BLaER1 treated with 17β-estradiol and CSF1 and Interleukin-3, amounts not matched to agents 10 nM and 100 nM (cell line): ENCODE data around the gene ALG2.
"Not testable (repeated sequence)": the region's sequence is repeated elsewhere in the genome, so short reads cannot be mapped to it uniquely, and the experiment has no call there.

Source experiments
- H3K27ac ChIP-seq, 11 experiments: shearing (Covaris generic); formaldehyde crosslinking; 2 replicates each; pipeline ENCODE4 v1.8.1; 2022
- H3K27me3 ChIP-seq, 11 experiments: shearing (Covaris generic); formaldehyde crosslinking; 2 replicates each; pipeline ENCODE4 v1.8.1; 2022
- H3K36me3 ChIP-seq, 11 experiments: shearing (Covaris generic); formaldehyde crosslinking; 2 replicates each; pipeline ENCODE4 v1.8.1; 2022
- H3K4me1 ChIP-seq, 10 experiments: shearing (Covaris generic); formaldehyde crosslinking; 2 replicates each; pipeline ENCODE4 v1.8.1; 2022
- H3K4me2 ChIP-seq, 11 experiments: shearing (Covaris generic); formaldehyde crosslinking; 2 replicates each; pipeline ENCODE4 v1.8.1; 2022
- H3K4me3 ChIP-seq, 10 experiments: shearing (Covaris generic); formaldehyde crosslinking; 2 replicates each; pipeline ENCODE4 v1.8.1; 2022
- H3K9ac ChIP-seq, 11 experiments: shearing (Covaris generic); formaldehyde crosslinking; 2 replicates each; pipeline ENCODE4 v1.8.1; 2022
- H3K9me3 ChIP-seq, 11 experiments: shearing (Covaris generic); formaldehyde crosslinking; replicated peaks in 1 of 11; 2 replicates each; pipeline ENCODE4 v1.8.1; 2022
- H4K20me1 ChIP-seq, 11 experiments: shearing (Covaris generic); formaldehyde crosslinking; 2 replicates each; pipeline ENCODE4 v1.8.1; 2022
- Cebpa-rat ChIP-seq, 11 experiments: shearing (Covaris generic); IDR thresholded peaks; 2 replicates each; pipeline ENCODE4 v1.8.1; 2022

ALG2 gene

DNA sequence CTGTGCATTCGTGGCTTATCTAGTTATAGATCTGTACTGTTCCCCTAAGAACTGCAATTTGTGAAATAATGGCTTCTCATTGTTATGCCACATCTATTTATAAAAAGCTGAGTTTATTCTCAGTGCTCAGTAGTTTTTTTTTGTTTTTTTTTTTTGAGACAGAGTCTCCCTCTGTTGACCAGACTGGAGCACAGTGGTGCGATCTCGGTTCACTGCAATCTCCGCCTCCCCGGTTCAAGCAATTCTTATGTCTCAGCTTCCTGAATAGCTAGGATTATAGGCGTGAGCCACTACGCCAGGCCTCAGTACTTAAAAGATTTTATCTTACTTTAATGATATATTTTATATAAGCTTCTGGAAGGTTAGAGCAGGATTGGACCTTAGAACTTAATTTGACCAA, 19.4 kb upstream of the ALG2 start:
- H3K9me3 ChIP-seq: peaks cover 0 to 4% (median 0%) of the 10 kb centered on the region in 11 experiments; a peak in 1 of 22 replicates
- H3K9ac ChIP-seq: no peak overlapping the region
- no peaks in the 10 kb centered on the region for H3K27me3 ChIP-seq
- peaks cover 0 to 65% (median 18%) of the 10 kb centered on the region in 11 experiments; a peak in 13 of 22 replicates for H3K36me3 ChIP-seq
- peaks cover 0 to 25% (median 0%) of the 10 kb centered on the region in 10 experiments; a peak in 5 of 20 replicates for H3K4me1 ChIP-seq
- H4K20me1 ChIP-seq: peaks cover 0 to 4% (median 0%) of the 10 kb centered on the region in 11 experiments; a peak in 3 of 22 replicates
- H3K4me2 ChIP-seq: no peak overlapping the region
- no peak overlapping the region for H3K4me3 ChIP-seq
- no peak overlapping the region for H3K27ac ChIP-seq
- TF ChIP-seq Cebpa-rat (IDR thresholded peaks at IDR 0.05): no peak

DNA sequence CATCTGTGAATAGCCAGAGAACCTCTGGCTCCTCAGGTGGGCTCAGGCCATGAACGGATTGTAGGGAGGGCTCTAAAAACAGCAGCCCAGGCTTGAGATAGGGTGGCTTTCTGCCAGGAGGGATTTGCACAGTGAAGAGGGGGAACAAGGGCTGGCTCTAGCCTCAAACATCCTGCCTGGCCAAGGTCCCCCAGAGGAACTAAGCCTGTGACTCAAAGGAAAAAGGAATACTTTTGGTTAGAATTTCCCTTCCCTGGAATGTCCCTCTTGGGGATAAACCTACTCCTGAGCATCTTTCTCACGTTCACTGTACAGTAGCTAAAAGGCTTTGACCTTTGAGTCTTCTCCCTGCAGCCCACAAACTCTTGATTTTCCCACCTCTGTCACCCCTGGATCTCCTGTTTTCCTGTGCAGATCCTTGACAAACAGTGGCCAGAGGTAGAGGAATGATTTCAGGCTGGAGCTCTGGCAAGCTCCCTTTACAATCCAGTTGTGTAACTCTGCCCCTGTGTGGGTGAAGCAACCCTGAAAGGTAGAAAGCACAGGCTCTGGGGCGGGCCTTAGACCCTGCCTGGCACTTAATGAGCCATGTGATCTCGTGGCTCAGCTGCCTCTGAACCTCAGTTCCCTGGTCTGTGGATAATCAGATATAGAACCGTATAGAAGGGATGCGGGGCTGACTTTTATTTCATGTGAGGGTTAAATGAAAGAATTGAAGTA, 17.8 kb upstream of the ALG2 start:
- Histone ChIP-seq H3K36me3 (peaks cover 0 to 80% (median 19%) of the 10 kb centered on the region in 11 experiments; a peak in 14 of 22 replicates), H3K9me3 (peaks cover 0 to 4% (median 0%) of the 10 kb centered on the region in 11 experiments; a peak in 1 of 22 replicates), H3K4me2 (no peak overlapping the region), H3K27me3 (no peaks in the 10 kb centered on the region), H3K4me3 (no peak overlapping the region), H3K4me1 (peaks cover 0 to 16% (median 0%) of the 10 kb centered on the region in 10 experiments; a peak in 5 of 20 replicates), H3K27ac (no peak overlapping the region), H3K9ac (no peak overlapping the region), H4K20me1 (peaks cover 0 to 10% (median 0%) of the 10 kb centered on the region in 11 experiments; a peak in 4 of 22 replicates)
- TF ChIP-seq Cebpa-rat (IDR thresholded peaks at IDR 0.05): no peak

DNA sequence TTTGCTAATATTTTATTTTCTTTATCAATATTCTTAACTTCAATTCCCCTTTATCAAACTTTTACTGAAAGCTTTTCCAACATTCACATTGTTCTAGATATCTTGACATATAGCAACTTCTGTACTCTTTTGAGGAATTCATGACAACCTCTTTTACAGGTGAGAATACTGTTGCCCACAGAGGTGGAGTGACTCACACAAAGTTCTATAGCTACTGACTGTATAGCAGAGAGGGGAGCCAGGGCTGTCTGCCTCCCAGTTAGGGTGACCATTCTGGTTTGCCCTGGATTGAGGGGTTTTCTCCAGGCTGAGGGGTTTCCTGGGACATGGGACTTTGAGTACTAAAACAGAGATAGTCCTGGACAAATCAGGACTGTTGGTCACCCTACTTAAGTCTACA, 16.6 kb upstream of the ALG2 start:
- Histone ChIP-seq H3K36me3 (peaks cover 8 to 85% (median 25%) of the 10 kb centered on the region in 11 experiments; a peak in 19 of 22 replicates), H3K4me1 (peaks cover 0 to 5% (median 0%) of the 10 kb centered on the region in 10 experiments; a peak in 1 of 20 replicates), H3K27ac (no peak overlapping the region)

DNA sequence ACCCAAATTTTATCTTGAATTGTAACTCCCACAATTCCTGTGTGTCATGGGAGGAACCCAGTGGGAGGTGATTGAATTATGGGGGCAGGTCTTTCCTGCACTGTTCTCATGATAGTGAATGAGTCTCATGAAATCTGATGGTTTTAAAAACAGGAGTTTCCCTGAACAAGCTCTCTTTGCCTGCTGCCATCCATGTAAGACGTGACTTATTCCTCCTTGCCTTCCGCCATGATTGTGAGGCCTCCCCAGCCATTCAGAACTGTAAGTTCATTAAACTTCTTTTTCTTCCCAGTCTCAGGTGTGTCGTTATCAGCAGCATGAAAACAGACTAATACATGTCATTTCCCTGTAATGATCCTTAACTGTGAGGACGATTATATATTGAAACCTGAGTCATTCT, 16.1 kb upstream of the ALG2 start:
- H3K4me3 ChIP-seq, H3K9me3 ChIP-seq, H3K27me3 ChIP-seq, H3K4me1 ChIP-seq, H3K4me2 ChIP-seq, H3K27ac ChIP-seq, H3K9ac ChIP-seq: not testable (repeated sequence)
- Histone ChIP-seq H3K36me3 (peaks cover 13 to 85% (median 30%) of the 10 kb centered on the region in 11 experiments; a peak in 21 of 22 replicates), H4K20me1 (peaks cover 0 to 22% (median 0%) of the 10 kb centered on the region in 11 experiments; a peak in 4 of 22 replicates)

More for the DNA sequence above, 16.6 kb upstream of the ALG2 start:
- no peak overlapping the region for H3K4me3 ChIP-seq
- no peak overlapping the region for H3K4me2 ChIP-seq
- H3K9me3 ChIP-seq: peaks cover 0 to 4% (median 0%) of the 10 kb centered on the region in 11 experiments; a peak in 1 of 22 replicates
- H4K20me1 ChIP-seq: peaks cover 0 to 17% (median 0%) of the 10 kb centered on the region in 11 experiments; a peak in 3 of 22 replicates
- no peaks in the 10 kb centered on the region for H3K27me3 ChIP-seq
- no peak overlapping the region for H3K9ac ChIP-seq
- no peak for TF ChIP-seq Cebpa-rat (IDR thresholded peaks at IDR 0.05)

DNA sequence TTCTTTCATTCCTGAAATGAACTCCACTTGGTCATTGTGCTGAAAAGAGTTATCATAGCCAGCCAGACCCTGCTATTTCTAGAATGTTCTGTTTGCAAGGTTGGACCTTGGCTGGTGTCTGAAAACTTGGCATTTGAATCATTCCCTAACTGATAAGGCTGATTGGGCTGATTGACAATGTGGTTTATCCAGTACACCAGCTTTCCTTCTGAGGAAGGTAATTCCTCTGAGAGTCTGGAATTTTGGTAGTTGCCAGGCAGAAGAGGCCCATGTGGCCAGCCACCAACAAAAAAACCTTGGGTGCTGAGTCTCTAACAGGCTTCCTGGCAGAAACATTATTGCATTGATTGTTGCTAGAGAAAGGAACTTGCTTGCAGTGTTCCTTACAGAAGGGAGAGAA, 15.6 kb upstream of the ALG2 start:
- H3K4me1 ChIP-seq: no peaks in the 10 kb centered on the region
- peaks cover 0 to 27% (median 0%) of the 10 kb centered on the region in 11 experiments; a peak in 8 of 22 replicates for H4K20me1 ChIP-seq
- H3K27me3 ChIP-seq: no peaks in the 10 kb centered on the region
- peaks cover 0 to 4% (median 0%) of the 10 kb centered on the region in 11 experiments; a peak in 1 of 22 replicates for H3K9me3 ChIP-seq
- H3K27ac ChIP-seq: no peak overlapping the region
- H3K9ac ChIP-seq: no peak overlapping the region
- no peak for TF ChIP-seq Cebpa-rat (IDR thresholded peaks at IDR 0.05)
- H3K4me3 ChIP-seq: no peak overlapping the region
- no peak overlapping the region for H3K4me2 ChIP-seq
- peaks cover 18 to 90% (median 34%) of the 10 kb centered on the region in 11 experiments for H3K36me3 ChIP-seq

DNA sequence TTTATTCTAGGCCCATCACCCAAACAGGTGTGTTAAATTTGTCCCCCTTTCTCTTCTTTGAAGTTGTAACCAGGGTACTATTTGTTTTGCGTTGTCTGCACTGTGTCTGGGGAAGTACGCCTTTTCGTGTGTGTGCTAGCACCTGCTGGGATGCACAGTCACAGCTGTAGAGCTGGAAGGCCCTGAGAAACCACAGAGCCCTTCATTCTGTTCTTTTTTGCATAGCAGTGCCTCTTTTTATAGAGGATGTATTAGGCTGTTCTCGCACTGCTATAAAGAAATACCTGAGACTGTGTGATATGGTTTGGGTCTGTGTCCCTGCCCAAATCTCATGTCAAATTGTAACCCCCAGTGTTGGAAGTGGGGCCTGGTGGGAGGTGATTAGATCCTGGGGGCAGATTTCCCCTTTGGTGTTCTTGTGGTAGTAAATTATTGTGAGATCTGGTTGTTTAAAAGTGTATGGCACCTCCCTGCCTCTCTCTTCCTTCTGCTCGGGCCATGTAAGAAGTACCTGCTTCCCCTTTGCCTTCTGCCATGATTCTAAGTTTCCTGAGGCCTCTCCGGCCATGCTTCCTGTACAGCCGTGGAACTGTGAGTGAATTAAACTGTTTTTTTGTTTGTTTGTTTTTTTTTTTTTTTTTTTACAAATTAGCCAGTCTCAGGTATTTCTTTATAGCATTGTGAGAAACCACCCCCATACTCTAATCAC, 14.3 kb upstream of the ALG2 start:
- Histone ChIP-seq H3K27me3 (no peaks in the 10 kb centered on the region), H3K4me1 (no peaks in the 10 kb centered on the region), H3K4me3 (no peak overlapping the region), H3K36me3 (peaks cover 30 to 96% (median 43%) of the 10 kb centered on the region in 11 experiments), H3K4me2 (no peak overlapping the region), H4K20me1 (peaks cover 0 to 39% (median 10%) of the 10 kb centered on the region in 11 experiments; a peak in 10 of 22 replicates), H3K9ac (no peak overlapping the region), H3K27ac (no peak overlapping the region), H3K9me3 (no peaks in the 10 kb centered on the region)
- no peak for TF ChIP-seq Cebpa-rat (IDR thresholded peaks at IDR 0.05)

DNA sequence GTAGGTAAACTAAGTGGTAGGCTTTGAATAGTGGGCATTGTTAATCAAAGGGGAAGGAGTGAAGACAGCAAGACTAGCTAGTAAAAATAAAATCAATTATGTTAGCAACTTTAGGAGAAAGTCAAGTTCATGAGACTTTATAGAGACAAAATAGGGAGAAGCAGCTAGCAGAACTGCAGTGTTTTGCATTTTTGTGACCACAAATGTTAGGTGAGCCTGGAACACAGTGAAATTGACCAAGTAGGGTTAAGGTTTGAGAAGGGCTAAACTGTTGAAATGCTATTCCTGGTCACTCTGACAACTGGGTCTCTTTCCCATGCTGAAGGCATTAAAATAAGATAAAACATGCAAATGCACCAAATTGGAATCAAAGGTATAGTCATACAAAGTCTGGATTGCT, 13.3 kb upstream of the ALG2 start:
- no peak overlapping the region for H3K4me3 ChIP-seq
- no peaks in the 10 kb centered on the region for H3K27me3 ChIP-seq
- no peak overlapping the region for H3K27ac ChIP-seq
- no peak overlapping the region for H3K4me2 ChIP-seq
- H3K9ac ChIP-seq: no peak overlapping the region
- no peaks in the 10 kb centered on the region for H3K4me1 ChIP-seq
- peaks cover 38 to 96% (median 53%) of the 10 kb centered on the region in 11 experiments for H3K36me3 ChIP-seq
- no peaks in the 10 kb centered on the region for H3K9me3 ChIP-seq
- H4K20me1 ChIP-seq: peaks cover 0 to 49% (median 12%) of the 10 kb centered on the region in 11 experiments; a peak in 10 of 22 replicates
- TF ChIP-seq Cebpa-rat (IDR thresholded peaks at IDR 0.05): no peak

DNA sequence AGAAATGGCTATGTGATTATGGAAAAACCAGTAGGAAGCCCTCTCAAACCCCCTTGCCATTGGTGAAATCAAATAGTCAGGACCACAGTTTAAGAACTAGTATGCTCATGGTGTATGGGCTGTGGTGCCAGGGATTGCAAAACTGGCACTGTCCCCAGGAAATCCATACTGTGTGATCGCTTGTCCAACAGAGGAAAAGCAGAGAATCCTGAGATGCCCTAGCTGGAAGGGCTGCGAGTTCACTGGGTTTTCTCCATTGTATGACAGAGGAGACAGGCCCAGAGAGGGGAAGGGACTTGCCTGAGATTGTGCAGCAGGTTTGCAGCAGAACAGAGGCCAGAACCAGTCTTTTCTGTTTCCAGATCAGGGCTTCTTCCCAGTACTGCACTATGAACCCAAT, 12.9 kb upstream of the ALG2 start:
- H3K4me3 ChIP-seq: no peak overlapping the region
- H3K9me3 ChIP-seq: no peaks in the 10 kb centered on the region
- TF ChIP-seq Cebpa-rat (IDR thresholded peaks at IDR 0.05): no peak
- H3K27me3 ChIP-seq: no peaks in the 10 kb centered on the region
- H3K4me1 ChIP-seq: no peaks in the 10 kb centered on the region
- H3K36me3 ChIP-seq: peaks cover 43 to 96% (median 56%) of the 10 kb centered on the region in 11 experiments
- H3K4me2 ChIP-seq: no peak overlapping the region
- no peak overlapping the region for H3K9ac ChIP-seq
- no peak overlapping the region for H3K27ac ChIP-seq
- H4K20me1 ChIP-seq: peaks cover 0 to 51% (median 15%) of the 10 kb centered on the region in 11 experiments; a peak in 10 of 22 replicates

DNA sequence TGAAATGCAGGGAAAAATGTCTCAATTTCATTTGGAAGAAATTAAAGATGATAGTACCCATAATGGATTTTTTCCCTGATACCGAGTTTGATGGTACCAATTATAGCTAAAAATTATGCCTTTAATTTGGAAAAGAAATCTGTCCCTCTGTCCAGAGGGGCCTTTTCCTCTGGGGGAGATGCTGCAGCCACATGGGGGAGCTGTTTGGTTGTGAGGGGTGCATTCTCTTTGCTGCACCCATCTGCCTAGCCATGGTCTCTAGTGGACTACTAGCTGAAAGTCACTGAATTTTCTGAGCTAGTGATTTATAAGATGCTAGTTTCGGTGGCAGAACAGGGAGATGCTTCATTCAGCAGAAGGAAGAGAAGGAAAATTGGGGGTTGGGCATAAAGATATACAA, 10.0 kb upstream of the ALG2 start:
- Histone ChIP-seq H4K20me1 (peaks cover 5 to 77% (median 39%) of the 10 kb centered on the region in 11 experiments; a peak in 20 of 22 replicates), H3K4me3 (no peak overlapping the region), H3K4me2 (no peak overlapping the region), H3K27me3 (no peaks in the 10 kb centered on the region), H3K36me3 (peaks cover 67 to 99% (median 75%) of the 10 kb centered on the region in 11 experiments), H3K27ac (no peak overlapping the region), H3K4me1 (no peaks in the 10 kb centered on the region), H3K9me3 (no peaks in the 10 kb centered on the region), H3K9ac (no peak overlapping the region)
- TF ChIP-seq Cebpa-rat (IDR thresholded peaks at IDR 0.05): no peak
